Activated CD8-positive, alpha-beta memory T cell treated with anti-CD3 and anti-CD28 coated beads, Interleukin-2, amount 10 ng/mL, durations not matched to agents 7 days and 5 days (primary cell): ENCODE results near the gene FBXO42. TPM values are rescaled to one million over a fixed set of nuclear protein-coding genes. Genes with fewer than 3 reads are reported as not detected.

Experiments used
- ATAC-seq: fragments of 150-1000 bp; cut with Tn5 transposase; one replicate; pipeline ENCODE4 v1.10.0; 2021; ENCODE audit warnings: moderate library complexity
- CTCF ChIA-PET: fragments of 350-600 bp; sonication (Branson Sonifier 250); formaldehyde crosslinking; loops from one replicate; lab custom pipeline; 2021; ENCODE audit warnings: antibody characterized with exemption; lab: Charles Lee
- DNase-seq: peaks from one replicate; pipeline ENCODE4 v3.0.0-alpha.2; 2020
- H3K27ac Mint-ChIP-seq: one replicate; pipeline ENCODE4 v1.8.0; 2021; ENCODE audit warnings: mild to moderate bottlenecking, mixed read lengths
- H3K27me3 Mint-ChIP-seq: one replicate; pipeline ENCODE4 v1.8.0; 2021; ENCODE audit warnings: mixed read lengths
- H3K36me3 Mint-ChIP-seq: one replicate; pipeline ENCODE4 v1.8.0; 2021; ENCODE audit warnings: mild to moderate bottlenecking, mixed read lengths
- H3K4me1 Mint-ChIP-seq: one replicate; pipeline ENCODE4 v1.8.0; 2021; ENCODE audit warnings: mixed read lengths
- H3K4me3 Mint-ChIP-seq: one replicate; pipeline ENCODE4 v1.8.0; 2021; ENCODE audit warnings: mild to moderate bottlenecking, moderate library complexity, mixed read lengths
- H3K9me3 Mint-ChIP-seq: one replicate; pipeline ENCODE4 v1.8.0; 2022; ENCODE audit warnings: low read depth, mixed read lengths
- total RNA-seq, 2 experiments: library from RNA; stranded (reverse); gene quantifications; one replicate each; pipeline ENCODE4 v1.2.3, GENCODE V29; 2021

FBXO42 gene
- total RNA-seq, 2 experiments from 2014 or later: 17.6 to 19.7 TPM

DNA sequence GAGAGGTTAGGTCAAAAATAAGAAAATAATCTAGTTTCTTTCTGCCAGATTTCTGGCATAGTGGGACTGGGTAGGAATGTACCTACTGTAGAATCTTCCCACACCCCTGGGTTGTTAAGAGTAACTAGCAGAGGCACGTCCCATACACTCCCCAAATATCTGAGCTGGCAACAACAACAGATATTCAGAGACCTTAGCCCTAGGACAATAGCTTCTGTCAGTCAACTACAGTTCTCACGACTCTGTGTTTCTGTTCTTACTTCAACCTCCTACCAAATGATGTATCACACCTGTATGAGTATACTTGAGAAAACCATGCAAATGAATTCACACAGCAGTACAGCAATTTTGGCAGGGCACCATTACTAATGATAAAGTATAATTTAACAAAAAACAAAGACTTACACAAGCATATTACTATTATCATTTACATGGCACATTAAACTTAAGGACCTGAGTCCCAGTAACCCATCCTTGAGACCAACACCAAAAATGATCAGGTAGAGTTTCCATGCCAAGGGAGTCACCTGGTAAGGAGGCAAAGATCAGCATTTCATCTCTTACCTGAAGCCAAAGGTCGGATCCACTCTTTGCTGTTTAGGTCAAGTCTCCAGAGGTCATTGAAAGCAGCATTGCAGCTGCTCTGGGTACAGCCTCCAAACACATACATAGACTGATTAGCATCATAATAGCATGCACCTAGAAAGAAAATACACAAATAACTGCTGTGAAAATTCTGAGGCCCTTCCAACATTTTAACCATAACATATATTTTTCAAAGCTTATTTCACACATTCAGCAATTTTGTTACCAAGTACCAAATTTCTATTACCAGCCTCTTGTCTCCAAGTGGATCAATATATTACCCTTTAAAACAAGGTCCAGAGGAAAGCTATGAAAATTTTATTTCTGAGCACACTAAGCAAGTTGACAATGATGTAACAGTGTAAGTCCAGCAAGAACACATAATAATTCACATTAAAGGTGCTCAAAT, 57.8 kb downstream of the FBXO42 start:
- Mint-ChIP-seq H3K4me1 (peaks cover 2% of the 10 kb centered on the region), H3K9me3 (no peaks in the 10 kb centered on the region), H3K27ac (no peak overlapping the region), H3K27me3 (no peaks in the 10 kb centered on the region), H3K36me3 (peaks cover 27% of the 10 kb centered on the region), H3K4me3 (no peak overlapping the region)
- ATAC-seq (no peak), DNase-seq (no peak)
- CTCF ChIA-PET: interaction anchor here (0.6 kb wide), 1 partner anchor 208 kb away, joined by 3 read pairs; no protein-coding TSS in a partner anchor

DNA sequence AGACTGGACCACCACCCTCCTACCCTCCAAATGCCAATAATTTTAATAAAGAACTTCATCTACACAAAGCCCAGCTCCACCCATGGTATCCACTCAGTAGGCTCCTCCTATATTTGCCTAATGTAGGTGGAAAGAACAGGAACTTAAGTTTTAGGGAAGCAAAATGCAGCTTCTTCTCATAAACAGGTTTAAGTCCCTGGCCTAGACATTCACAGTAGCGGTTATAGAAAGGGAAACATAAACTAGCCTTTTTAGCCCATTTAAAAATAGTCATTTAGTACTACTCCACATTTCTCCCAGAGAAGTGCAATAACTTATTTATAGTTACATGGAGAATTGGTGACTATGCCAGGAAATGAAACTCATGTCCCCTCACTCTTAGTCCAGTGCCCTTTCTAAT, 58.7 kb downstream of the FBXO42 start:
- no peak overlapping the region for H3K4me3 Mint-ChIP-seq
- peaks cover 2% of the 10 kb centered on the region for H3K4me1 Mint-ChIP-seq
- CTCF ChIA-PET: interaction anchor here (0.6 to 1.3 kb wide), 3 partner anchors 69 to 215 kb away, joined by 3 to 5 read pairs (median 3); no protein-coding TSS in a partner anchor
- H3K27ac Mint-ChIP-seq: no peak overlapping the region
- no peak for DNase-seq
- peaks cover 29% of the 10 kb centered on the region for H3K36me3 Mint-ChIP-seq
- H3K27me3 Mint-ChIP-seq: no peaks in the 10 kb centered on the region
- ATAC-seq: no peak
- H3K9me3 Mint-ChIP-seq: no peaks in the 10 kb centered on the region

DNA sequence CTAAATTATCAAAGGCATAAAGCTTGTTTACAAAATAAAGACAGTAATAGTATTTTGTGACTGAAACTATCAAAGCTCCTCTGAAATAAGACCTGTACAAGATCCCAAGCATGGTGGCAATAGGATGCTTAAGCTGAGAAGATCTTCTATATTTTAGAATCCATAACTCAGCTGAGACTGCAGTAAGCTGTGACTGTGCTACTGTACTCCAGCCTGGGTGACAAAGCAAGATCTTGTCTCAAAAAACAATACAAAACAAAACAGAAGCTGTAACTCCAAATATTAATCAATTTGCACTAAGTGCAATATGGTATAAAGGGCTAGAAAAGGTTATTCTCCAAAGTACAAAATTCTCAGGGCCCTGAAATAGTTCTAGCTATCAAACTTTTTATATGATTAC, 59.5 kb downstream of the FBXO42 start:
- CTCF ChIA-PET: interaction anchor here (1.1 to 1.3 kb wide), 3 partner anchors 11 to 214 kb away, joined by 3 to 5 read pairs (median 4); no protein-coding TSS in a partner anchor
- peaks cover 2% of the 10 kb centered on the region for H3K4me1 Mint-ChIP-seq
- DNase-seq (no peak), ATAC-seq (no peak)
- H3K36me3 Mint-ChIP-seq: peaks cover 26% of the 10 kb centered on the region
- H3K27me3 Mint-ChIP-seq: no peaks in the 10 kb centered on the region
- H3K9me3 Mint-ChIP-seq: no peaks in the 10 kb centered on the region
- H3K4me3 Mint-ChIP-seq: no peak overlapping the region
- no peak overlapping the region for H3K27ac Mint-ChIP-seq

DNA sequence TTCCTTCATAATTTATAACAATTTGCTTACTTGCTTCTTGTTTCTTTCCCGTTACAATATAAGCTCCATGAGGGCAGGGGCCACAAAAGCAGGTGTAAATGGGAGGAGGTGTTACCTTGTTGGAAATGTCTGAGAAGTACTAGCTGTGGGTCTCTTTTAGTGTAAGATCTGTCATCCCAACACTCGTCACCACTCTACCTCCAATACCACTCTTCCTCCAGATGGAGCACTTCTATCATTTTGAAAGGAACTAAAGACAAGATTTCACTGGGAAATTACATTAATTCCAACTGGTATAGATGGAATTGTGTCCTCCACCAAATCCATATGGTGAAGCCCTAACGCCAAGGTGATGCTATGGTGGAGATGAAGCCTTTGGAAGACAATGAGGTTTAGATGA, 62.3 kb downstream of the FBXO42 start:
- DNase-seq: no peak
- Mint-ChIP-seq H3K9me3 (no peaks in the 10 kb centered on the region), H3K4me3 (no peak overlapping the region), H3K36me3 (peaks cover 19% of the 10 kb centered on the region), H3K27ac (no peak overlapping the region), H3K27me3 (no peaks in the 10 kb centered on the region), H3K4me1 (peaks cover 2% of the 10 kb centered on the region)
- CTCF ChIA-PET: interaction anchor here (1.0 kb wide), 1 partner anchor 103 kb away, joined by 3 read pairs; no protein-coding TSS in a partner anchor
- ATAC-seq: no peak

DNA sequence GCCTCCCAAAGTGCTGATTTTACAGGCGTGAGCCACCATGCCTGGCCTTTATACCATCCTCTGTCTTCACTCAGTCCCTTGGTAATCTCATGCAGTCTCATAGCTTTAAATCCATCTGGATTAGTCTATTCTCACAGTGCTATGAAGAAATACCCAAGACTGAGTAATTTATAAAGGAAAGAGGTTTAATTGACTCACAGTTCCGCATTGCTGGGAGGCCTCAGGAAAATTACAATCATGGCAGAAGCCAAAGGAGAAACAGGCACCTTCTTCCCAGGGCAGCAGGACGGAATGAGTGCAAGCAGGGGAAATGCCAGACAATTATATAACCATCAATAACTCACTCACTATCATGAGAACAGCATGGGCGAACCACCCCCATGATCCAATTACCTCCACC, 66.2 kb downstream of the FBXO42 start:
- ATAC-seq (no peak), DNase-seq (no peak)
- no peaks in the 10 kb centered on the region for H3K9me3 Mint-ChIP-seq
- H3K4me1 Mint-ChIP-seq: peaks cover 4% of the 10 kb centered on the region
- peaks cover 13% of the 10 kb centered on the region for H3K36me3 Mint-ChIP-seq
- CTCF ChIA-PET: no interaction called here
- no peak overlapping the region for H3K27ac Mint-ChIP-seq
- H3K27me3 Mint-ChIP-seq: no peaks in the 10 kb centered on the region
- H3K4me3 Mint-ChIP-seq: no peak overlapping the region

DNA sequence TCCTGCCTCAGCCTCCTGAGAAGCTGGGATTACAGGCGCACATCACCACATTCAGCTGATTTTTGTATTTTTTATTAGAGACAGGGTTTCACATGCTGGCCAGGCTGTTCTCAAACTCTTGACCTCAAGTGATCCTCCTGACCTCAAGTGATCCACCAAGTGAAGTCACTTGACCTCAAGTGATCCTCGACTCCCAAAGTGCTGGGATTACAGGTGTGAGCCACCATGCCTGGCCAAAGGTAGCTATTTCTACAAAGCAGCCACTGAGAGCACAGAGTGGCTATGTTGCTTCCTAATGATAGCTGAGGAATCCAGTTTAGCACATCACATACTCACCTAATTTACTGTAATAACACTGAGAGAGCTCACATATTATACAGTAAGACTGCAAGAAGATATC, 70.5 kb downstream of the FBXO42 start:
- no peak for ATAC-seq
- peaks cover 3% of the 10 kb centered on the region for H3K4me1 Mint-ChIP-seq
- no peaks in the 10 kb centered on the region for H3K27me3 Mint-ChIP-seq
- H3K36me3 Mint-ChIP-seq: peaks cover 6% of the 10 kb centered on the region
- CTCF ChIA-PET: interaction anchor here (1.0 kb wide), 1 partner anchor 11 kb away, joined by 4 read pairs; no protein-coding TSS in a partner anchor
- H3K27ac Mint-ChIP-seq: no peak overlapping the region
- DNase-seq: no peak
- no peak overlapping the region for H3K4me3 Mint-ChIP-seq
- no peaks in the 10 kb centered on the region for H3K9me3 Mint-ChIP-seq

DNA sequence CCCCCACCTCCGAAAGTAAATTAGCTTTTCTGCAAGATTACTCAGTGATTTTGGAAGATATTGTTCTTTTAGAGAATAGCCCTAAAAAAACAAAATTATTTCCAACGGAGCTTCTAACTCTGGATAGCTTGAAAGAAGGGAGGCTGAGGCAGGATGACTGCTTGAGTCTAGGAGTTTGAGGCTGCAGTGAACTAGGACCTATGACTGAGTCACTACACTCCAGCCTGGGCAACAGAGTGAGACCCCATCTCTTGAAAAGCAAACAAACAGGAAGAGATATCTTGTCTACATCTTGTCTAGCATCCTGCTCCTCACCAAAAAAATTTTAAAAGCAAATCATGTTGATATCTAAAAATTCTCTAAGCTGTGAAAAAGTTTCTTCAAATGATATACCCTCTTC, 73.1 kb downstream of the FBXO42 start:
- H3K27ac Mint-ChIP-seq: no peak overlapping the region
- no peak overlapping the region for H3K4me3 Mint-ChIP-seq
- H3K36me3 Mint-ChIP-seq: peaks cover 3% of the 10 kb centered on the region
- DNase-seq (no peak), ATAC-seq (no peak)
- H3K9me3 Mint-ChIP-seq: no peaks in the 10 kb centered on the region
- no peaks in the 10 kb centered on the region for H3K27me3 Mint-ChIP-seq
- peaks cover 3% of the 10 kb centered on the region for H3K4me1 Mint-ChIP-seq
- CTCF ChIA-PET: no interaction called here

DNA sequence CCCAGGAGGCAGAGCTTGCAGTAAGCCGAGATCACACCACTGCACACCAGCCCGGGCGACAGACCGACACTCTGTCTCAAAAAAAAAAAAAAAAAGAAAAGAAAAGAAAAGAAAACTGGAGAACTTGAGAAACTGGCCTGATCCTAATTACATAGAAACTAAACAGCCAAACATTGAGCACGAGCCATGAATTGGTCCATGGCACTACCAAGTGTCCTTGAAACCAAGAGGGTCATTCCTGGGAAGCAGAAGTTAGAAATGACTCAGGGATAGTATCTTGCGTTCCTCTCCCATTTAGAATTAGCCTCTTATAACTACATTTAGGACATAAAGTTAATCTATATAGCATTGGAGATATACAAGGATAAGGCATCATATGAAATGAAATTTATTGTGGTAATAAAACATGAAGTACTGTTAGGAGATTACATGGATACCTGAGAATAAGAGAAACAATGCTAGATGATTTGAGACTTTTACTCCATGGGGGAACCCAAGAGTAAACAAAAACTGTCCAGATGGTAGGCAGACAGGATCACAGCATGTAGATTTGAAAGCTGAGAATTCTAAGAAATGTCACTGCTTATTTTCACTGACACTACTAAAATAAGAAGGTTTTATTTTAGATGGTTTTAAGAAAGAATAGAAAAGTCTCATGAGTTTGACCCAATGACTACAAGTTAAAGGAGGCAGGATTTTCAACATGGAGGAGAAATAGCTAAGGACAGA, 75.8 kb downstream of the FBXO42 start:
- peaks cover 1% of the 10 kb centered on the region for H3K4me1 Mint-ChIP-seq
- ATAC-seq (no peak), DNase-seq (no peak)
- H3K9me3 Mint-ChIP-seq: no peaks in the 10 kb centered on the region
- H3K4me3 Mint-ChIP-seq: no peak overlapping the region
- H3K27ac Mint-ChIP-seq: no peak overlapping the region
- H3K27me3 Mint-ChIP-seq: no peaks in the 10 kb centered on the region
- peaks cover 1% of the 10 kb centered on the region for H3K36me3 Mint-ChIP-seq
- CTCF ChIA-PET: interaction anchor here (1.4 kb wide), 1 partner anchor 30 kb away, joined by 3 read pairs; no protein-coding TSS in a partner anchor

DNA sequence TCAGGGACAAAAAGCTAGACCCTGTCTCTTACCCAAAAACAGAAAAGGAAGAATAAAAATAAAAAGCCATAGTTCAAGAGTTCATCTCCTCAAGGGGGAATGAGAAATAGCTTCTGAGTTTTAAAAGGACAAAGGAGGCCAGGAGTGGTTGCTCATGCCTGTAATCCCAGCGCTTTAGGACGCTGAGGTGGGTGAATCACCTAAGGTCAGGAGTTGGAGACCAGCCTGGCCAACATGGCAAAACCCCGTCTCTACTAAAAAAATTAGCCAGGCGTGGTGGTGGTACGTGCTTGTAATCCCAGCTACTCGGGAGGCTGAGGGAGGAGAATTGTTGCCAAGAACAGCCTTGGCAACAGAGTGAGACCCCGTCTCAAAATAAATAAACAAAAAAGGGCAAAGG, 76.7 kb downstream of the FBXO42 start:
- DNase-seq: no peak
- peaks cover 5% of the 10 kb centered on the region for H3K4me1 Mint-ChIP-seq
- no peaks in the 10 kb centered on the region for H3K27me3 Mint-ChIP-seq
- H3K9me3 Mint-ChIP-seq: no peaks in the 10 kb centered on the region
- no peak for ATAC-seq
- no peak overlapping the region for H3K4me3 Mint-ChIP-seq
- peaks cover 8% of the 10 kb centered on the region for H3K36me3 Mint-ChIP-seq
- H3K27ac Mint-ChIP-seq: no peak overlapping the region
- CTCF ChIA-PET: interaction anchor here (1.4 kb wide), 1 partner anchor 31 kb away, joined by 3 read pairs; no protein-coding TSS in a partner anchor

DNA sequence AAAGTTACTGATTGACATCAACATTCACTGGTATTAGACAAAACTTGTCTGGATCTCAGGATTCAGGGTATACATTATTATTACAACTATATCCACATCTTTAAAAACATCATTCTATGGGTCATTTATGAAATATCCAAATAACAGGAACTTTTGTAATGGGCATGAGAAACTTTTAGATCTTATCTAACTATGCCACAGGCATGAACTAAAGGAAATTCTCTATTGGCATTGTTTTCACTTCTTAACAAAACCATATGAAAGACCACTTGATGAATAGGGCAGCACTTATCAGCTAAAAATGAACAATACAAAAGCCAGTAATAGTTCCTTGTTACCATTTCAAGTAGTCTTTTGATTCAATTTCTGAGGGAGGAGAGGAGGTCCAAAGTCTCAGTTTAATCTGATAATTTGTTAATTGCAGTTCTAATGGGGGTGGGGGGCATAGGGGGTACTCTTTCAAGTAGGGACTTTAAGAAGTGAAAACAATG, 84.5 kb downstream of the FBXO42 start:
- Mint-ChIP-seq H3K27me3 (no peaks in the 10 kb centered on the region), H3K9me3 (no peaks in the 10 kb centered on the region), H3K4me3 (no peak overlapping the region), H3K36me3 (peaks cover 8% of the 10 kb centered on the region), H3K27ac (no peak overlapping the region), H3K4me1 (peaks cover 6% of the 10 kb centered on the region)
- CTCF ChIA-PET: no interaction called here
- no peak for DNase-seq
- ATAC-seq: no peak

DNA sequence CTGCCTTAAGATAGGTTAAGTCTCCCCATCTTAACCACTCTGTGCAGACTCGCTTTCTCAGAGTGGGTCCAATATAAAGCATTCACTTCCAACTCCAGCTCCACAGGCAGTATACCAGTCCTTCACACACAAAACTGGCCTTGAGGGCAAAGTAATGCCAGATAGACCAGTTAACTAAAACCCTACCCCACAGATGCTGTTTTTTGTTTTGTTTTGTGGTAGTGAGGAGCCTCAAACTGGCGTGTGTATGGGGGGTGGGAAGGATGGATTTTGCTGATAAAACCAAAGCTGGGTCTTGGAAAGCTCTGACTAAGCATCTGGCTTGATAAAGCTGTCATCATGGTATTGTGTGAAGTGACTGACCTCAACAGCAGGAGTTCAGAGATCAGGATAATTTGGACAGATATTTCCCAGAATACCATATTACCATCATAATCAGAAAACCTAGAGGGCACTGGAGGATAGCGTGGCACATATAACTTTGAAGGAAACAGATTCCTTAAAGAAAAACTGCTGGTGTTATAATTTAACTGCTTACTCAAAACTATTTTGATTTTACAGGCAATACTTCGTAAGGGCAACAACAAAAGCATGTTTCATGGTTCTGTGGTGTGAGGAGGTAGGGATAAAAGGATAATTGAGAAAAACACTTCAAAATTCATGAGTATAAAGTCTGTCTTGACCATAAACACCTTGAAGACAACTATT, 85.7 kb downstream of the FBXO42 start:
- Mint-ChIP-seq H3K27ac (no peak overlapping the region), H3K27me3 (no peaks in the 10 kb centered on the region), H3K9me3 (no peaks in the 10 kb centered on the region), H3K36me3 (peaks cover 8% of the 10 kb centered on the region), H3K4me1 (peaks cover 6% of the 10 kb centered on the region), H3K4me3 (no peak overlapping the region)
- DNase-seq: no peak
- CTCF ChIA-PET: interaction anchor here (0.9 kb wide), 1 partner anchor 11 kb away, joined by 3 read pairs; no protein-coding TSS in a partner anchor
- ATAC-seq: no peak

DNA sequence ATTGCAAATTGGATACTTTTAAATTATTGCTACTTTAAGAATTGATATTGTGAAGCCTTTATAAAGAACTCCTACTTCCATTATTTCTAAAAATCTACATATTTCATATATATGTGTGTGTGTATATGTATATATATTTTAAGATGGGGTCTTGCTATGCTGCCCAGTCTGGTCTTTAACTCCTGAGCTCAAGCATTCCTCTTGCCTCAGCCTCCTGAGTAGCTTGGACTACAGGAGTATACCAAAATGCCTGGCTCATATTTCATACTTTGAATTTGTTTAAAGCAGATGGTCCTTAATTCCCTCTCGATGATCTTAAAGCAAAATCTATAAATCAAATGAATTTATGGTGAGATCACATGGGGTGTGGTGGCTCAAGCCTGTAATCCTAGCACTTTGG, 90.2 kb downstream of the FBXO42 start:
- no peak overlapping the region for H3K4me3 Mint-ChIP-seq
- no peaks in the 10 kb centered on the region for H3K9me3 Mint-ChIP-seq
- no peaks in the 10 kb centered on the region for H3K4me1 Mint-ChIP-seq
- no peak for DNase-seq
- no peaks in the 10 kb centered on the region for H3K27me3 Mint-ChIP-seq
- no peaks in the 10 kb centered on the region for H3K36me3 Mint-ChIP-seq
- CTCF ChIA-PET: no interaction called here
- ATAC-seq: no peak
- no peak overlapping the region for H3K27ac Mint-ChIP-seq
